DND-41 (cell line): ENCODE results near the gene TMCC1.

Source experiments
- ATAC-seq: fragments of 200-7000 bp; cut with Tn5 transposase; 3 replicates; pipeline ENCODE4 v1.9.1; 2021; ENCODE audit warnings: low read depth; ENCODE audit not compliant: insufficient read depth
- DNase-seq: peaks from one replicate; pipeline ENCODE4 v3.0.0-alpha.2; 2020
- H2AFZ ChIP-seq: 2 replicates; pipeline ENCODE4 v1.6.0; 2012; ENCODE audit warnings: low read depth, low read length
- H3K27ac ChIP-seq: 2 replicates; pipeline ENCODE4 v1.5.1; 2012; ENCODE audit warnings: low read length, inconsistent platforms
- H3K27me3 ChIP-seq: fragments of 200-600 bp; sonication (generic); 2 replicates; pipeline ENCODE4 v1.6.0; 2012; ENCODE audit warnings: low read length, mild to moderate bottlenecking, inconsistent platforms; ENCODE audit not compliant: insufficient read depth, poor library complexity
- H3K36me3 ChIP-seq: 2 replicates; pipeline ENCODE4 v1.5.1; 2012; ENCODE audit warnings: low read length, inconsistent platforms; ENCODE audit not compliant: insufficient read depth
- H3K4me1 ChIP-seq: 2 replicates; pipeline ENCODE4 v1.5.1; 2012; ENCODE audit warnings: mild to moderate bottlenecking, low read length; ENCODE audit not compliant: insufficient read depth
- H3K4me2 ChIP-seq: 2 replicates; pipeline ENCODE4 v1.6.0; 2012; ENCODE audit warnings: mild to moderate bottlenecking, moderate library complexity, low read length, inconsistent platforms; ENCODE audit not compliant: insufficient read depth
- H3K4me3 ChIP-seq, 2 experiments: fragments of 200-600 bp in 1 of 2; shearing (Covaris generic) in 1 of 2; 2 replicates each; pipeline ENCODE4 v1.5.1; 2012 to 2016; ENCODE audit warnings: inconsistent platforms in 2 of 2, low read length in 2 of 2, mild to moderate bottlenecking in 2 of 2, low read depth in 1 of 2, moderate library complexity in 1 of 2
- H3K79me2 ChIP-seq: 2 replicates; pipeline ENCODE4 v1.6.0; 2012; ENCODE audit warnings: low read length, inconsistent platforms; ENCODE audit not compliant: insufficient read depth
- H3K9ac ChIP-seq: 2 replicates; pipeline ENCODE4 v1.6.0; 2012; ENCODE audit warnings: low read depth, mild to moderate bottlenecking, inconsistent platforms, low read length, moderate library complexity
- H3K9me3 ChIP-seq: 2 replicates; pipeline ENCODE4 v1.5.1; 2012; ENCODE audit warnings: low read length, moderate library complexity, mild to moderate bottlenecking, inconsistent platforms; ENCODE audit not compliant: insufficient read depth, severe bottlenecking
- H4K20me1 ChIP-seq: 2 replicates; pipeline ENCODE4 v1.6.0; 2012; ENCODE audit warnings: low read length; ENCODE audit not compliant: insufficient read depth
- EZH2 ChIP-seq: IDR thresholded peaks from 3 replicates; pipeline ENCODE4 v1.6.1; 2012; ENCODE audit warnings: borderline replicate concordance, low read depth, mild to moderate bottlenecking, moderate library complexity, low read length, inconsistent platforms; ENCODE audit not compliant: severe bottlenecking
- TF ChIP-seq, protein P1 (sequence below): IDR thresholded peaks from 2 replicates; pipeline ENCODE4 v1.5.1; 2012; ENCODE audit warnings: borderline replicate concordance, low read length, moderate library complexity, mild to moderate bottlenecking; ENCODE audit not compliant: poor library complexity, severe bottlenecking; ENCODE audit errors: extremely low read depth

Gene TMCC1

GRCh38 chr3:129622226-129622874 lies 271.2 kb downstream of the TMCC1 start:
- ATAC-seq (no peak), DNase-seq (no peak)
- Histone ChIP-seq H3K9me3 (no peaks in the 10 kb centered on the region), H3K4me1 (peaks cover 4% of the 10 kb centered on the region), H4K20me1 (no peaks in the 10 kb centered on the region), H3K27me3 (no peaks in the 10 kb centered on the region), H3K4me2 (no peak overlapping the region), H3K79me2 (no peaks in the 10 kb centered on the region), H2AFZ (no peak overlapping the region), H3K36me3 (no peaks in the 10 kb centered on the region), H3K27ac (no peak overlapping the region), H3K4me3 (no peak overlapping the region), H3K9ac (no peak overlapping the region)
- TF ChIP-seq EZH2, result no peak
- TF ChIP-seq, protein P1, sequence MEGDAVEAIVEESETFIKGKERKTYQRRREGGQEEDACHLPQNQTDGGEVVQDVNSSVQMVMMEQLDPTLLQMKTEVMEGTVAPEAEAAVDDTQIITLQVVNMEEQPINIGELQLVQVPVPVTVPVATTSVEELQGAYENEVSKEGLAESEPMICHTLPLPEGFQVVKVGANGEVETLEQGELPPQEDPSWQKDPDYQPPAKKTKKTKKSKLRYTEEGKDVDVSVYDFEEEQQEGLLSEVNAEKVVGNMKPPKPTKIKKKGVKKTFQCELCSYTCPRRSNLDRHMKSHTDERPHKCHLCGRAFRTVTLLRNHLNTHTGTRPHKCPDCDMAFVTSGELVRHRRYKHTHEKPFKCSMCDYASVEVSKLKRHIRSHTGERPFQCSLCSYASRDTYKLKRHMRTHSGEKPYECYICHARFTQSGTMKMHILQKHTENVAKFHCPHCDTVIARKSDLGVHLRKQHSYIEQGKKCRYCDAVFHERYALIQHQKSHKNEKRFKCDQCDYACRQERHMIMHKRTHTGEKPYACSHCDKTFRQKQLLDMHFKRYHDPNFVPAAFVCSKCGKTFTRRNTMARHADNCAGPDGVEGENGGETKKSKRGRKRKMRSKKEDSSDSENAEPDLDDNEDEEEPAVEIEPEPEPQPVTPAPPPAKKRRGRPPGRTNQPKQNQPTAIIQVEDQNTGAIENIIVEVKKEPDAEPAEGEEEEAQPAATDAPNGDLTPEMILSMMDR, result no peak

- no peak for TF ChIP-seq EZH2
- TF ChIP-seq, protein P1, result no peak
- Histone ChIP-seq H2AFZ (no peak overlapping the region), H3K9ac (no peak overlapping the region), H3K9me3 (no peaks in the 10 kb centered on the region), H3K4me3 (no peak overlapping the region), H3K27me3 (no peaks in the 10 kb centered on the region), H3K4me2 (no peak overlapping the region), H4K20me1 (no peaks in the 10 kb centered on the region), H3K36me3 (no peaks in the 10 kb centered on the region), H3K27ac (no peak overlapping the region), H3K4me1 (peaks cover 4% of the 10 kb centered on the region), H3K79me2 (no peaks in the 10 kb centered on the region)
- no peak for DNase-seq
- no peak for ATAC-seq
Observed at GRCh38 chr3:129621626-129622225, 271.8 kb downstream of the TMCC1 start.

GRCh38 chr3:129620828-129621559 lies 272.5 kb downstream of the TMCC1 start:
- no peak overlapping the region for H2AFZ ChIP-seq
- no peaks in the 10 kb centered on the region for H4K20me1 ChIP-seq
- no peaks in the 10 kb centered on the region for H3K36me3 ChIP-seq
- no peak overlapping the region for H3K4me3 ChIP-seq
- ATAC-seq, result no peak
- DNase-seq, result no peak
- no peak overlapping the region for H3K27ac ChIP-seq
- no peak for TF ChIP-seq EZH2
- TF ChIP-seq, protein P1, result no peak
- H3K9ac ChIP-seq, result no peak overlapping the region
- H3K79me2 ChIP-seq, result no peaks in the 10 kb centered on the region
- H3K4me2 ChIP-seq, result no peak overlapping the region
- H3K4me1 ChIP-seq, result peaks cover 4% of the 10 kb centered on the region
- H3K9me3 ChIP-seq, result no peaks in the 10 kb centered on the region
- no peaks in the 10 kb centered on the region for H3K27me3 ChIP-seq
